ENCODE measurements around the gene EDARADD.

Gene EDARADD

DNA sequence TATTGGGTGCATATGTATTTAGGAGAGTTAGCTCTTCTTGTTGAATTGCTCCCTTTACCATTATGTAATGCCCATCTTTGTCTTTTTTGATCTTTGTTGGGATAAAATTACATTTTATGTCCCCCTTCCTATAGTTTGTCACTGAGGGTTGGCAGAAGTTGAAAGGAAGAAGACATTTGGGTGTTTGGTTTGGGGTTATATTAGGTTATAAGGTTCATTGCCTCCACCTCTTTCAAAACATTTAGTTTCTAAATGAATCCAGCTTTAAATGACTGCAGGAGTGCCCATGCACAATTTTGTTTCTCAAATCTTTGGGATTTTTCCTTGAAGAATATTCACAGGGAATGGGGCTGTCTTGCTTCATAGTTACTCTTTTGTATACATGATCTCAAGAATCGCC lies 115.1 kb downstream of the EDARADD start:
- Histone ChIP-seq H3K9me3 (ENCODE audit: control insufficient read depth in 2 of 2, low read length in 2 of 2) (no peaks in the 10 kb centered on the region), H3K27me3 (ENCODE audit: control insufficient read depth in 2 of 2, insufficient read depth in 2 of 2, low read length in 2 of 2) (no peaks in the 10 kb centered on the region), H3K4me1 (ENCODE audit: control insufficient read depth in 2 of 2, insufficient read depth in 2 of 2, low read length in 2 of 2) (peaks cover 5 to 7% of the 10 kb centered on the region in 2 donors), H3K9ac (ENCODE audit: low read depth in 1 of 2, low read length in 2 of 2) (no peak overlapping the region), H3K4me3 (ENCODE audit: low read length in 2 of 2) (no peak overlapping the region), H3K36me3 (ENCODE audit: control insufficient read depth in 2 of 2, insufficient read depth in 2 of 2, low read length in 2 of 2) (no peaks in the 10 kb centered on the region), H3K27ac (ENCODE audit: low read depth in 2 of 2, low read length in 2 of 2) (no peak overlapping the region)

DNA sequence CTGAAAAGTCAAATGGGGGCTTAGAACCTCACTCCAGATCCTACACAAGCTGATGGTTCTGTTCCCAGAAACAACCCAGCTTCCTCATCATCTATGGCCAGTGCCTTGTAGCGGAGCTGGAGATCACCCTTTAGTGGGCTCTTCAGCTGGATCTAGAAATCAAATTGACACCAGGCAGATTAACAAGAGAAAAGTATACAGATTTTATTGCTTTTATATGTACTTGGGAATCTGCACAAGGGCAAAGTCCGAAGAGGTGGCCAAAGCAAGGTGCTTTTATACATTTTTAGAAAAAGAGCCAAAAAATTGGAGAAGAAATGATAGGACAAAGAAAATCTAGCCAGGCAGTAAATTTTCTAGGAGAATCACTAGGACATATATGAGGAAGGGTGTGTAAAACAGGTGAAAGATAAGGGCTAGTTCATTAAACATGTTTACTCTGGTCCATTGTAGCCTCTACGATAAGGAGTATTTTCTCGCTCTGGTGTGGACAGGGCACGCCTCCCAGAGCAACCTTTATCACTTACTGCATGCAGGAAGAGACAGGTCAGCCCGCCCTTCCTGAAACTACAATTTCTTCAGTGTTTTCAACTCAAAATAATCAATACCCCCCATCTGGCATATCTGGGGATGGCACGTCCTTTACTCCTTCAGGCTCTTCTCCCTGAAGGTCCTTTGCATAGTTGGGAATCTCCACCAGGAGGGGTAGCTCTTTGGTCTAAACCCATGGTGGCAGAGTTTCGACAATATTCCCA lies 115.7 kb downstream of the EDARADD start:
- Histone ChIP-seq H3K36me3 (ENCODE audit: control insufficient read depth in 2 of 2, insufficient read depth in 2 of 2, low read length in 2 of 2) (no peaks in the 10 kb centered on the region), H3K9me3 (ENCODE audit: control insufficient read depth in 2 of 2, low read length in 2 of 2) (no peaks in the 10 kb centered on the region), H3K9ac (ENCODE audit: low read depth in 1 of 2, low read length in 2 of 2) (no peak overlapping the region), H3K27me3 (ENCODE audit: control insufficient read depth in 2 of 2, insufficient read depth in 2 of 2, low read length in 2 of 2) (no peaks in the 10 kb centered on the region), H3K4me3 (ENCODE audit: low read length in 2 of 2) (no peak overlapping the region), H3K27ac (ENCODE audit: low read depth in 2 of 2, low read length in 2 of 2) (peak overlapping the region in 1 of 2 donors; percentile 43), H3K4me1 (ENCODE audit: control insufficient read depth in 2 of 2, insufficient read depth in 2 of 2, low read length in 2 of 2) (peaks cover 5 to 7% of the 10 kb centered on the region in 2 donors)

DNA sequence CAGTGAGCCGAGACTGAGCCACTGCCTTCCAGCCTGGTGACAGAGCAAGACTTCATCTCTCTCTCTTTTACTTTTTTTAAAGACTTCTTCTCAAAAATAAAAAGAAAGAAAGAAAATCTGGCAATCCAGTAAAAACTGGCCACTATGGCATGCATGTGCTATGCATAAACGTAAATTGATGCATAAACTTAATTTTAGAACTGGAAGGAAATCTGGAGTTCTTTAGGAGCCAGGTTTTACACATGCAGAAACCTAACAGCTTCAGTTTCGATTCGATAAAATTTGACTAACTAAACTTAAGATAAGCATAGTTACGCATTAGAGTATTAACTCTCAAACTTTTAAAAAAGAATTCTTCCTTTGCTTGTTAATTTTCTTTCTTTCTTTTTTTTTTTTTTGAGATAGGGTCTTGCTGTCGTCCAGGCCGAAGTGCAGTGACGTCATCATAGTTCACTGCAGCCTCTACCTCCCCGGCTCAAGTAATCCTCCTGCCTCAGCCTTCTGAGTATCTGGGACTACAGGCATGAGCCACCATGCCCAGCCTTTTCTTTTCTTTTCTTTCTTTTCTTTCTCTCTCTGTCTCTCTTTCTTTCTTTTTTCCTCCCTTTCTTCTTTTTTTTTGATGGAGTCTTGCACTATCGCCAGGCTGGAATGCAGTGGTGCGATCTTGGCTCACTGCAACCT lies 117.8 kb downstream of the EDARADD start:
- no peaks in the 10 kb centered on the region for H3K9me3 ChIP-seq (ENCODE audit: control insufficient read depth in 2 of 2, low read length in 2 of 2)
- no peaks in the 10 kb centered on the region for H3K27me3 ChIP-seq (ENCODE audit: control insufficient read depth in 2 of 2, insufficient read depth in 2 of 2, low read length in 2 of 2)
- no peaks in the 10 kb centered on the region for H3K36me3 ChIP-seq (ENCODE audit: control insufficient read depth in 2 of 2, insufficient read depth in 2 of 2, low read length in 2 of 2)
- no peak overlapping the region for H3K27ac ChIP-seq (ENCODE audit: low read depth in 2 of 2, low read length in 2 of 2)
- no peak overlapping the region for H3K4me3 ChIP-seq (ENCODE audit: low read length in 2 of 2)
- H3K9ac ChIP-seq (ENCODE audit: low read depth in 1 of 2, low read length in 2 of 2), result no peak overlapping the region
- peaks cover 7% of the 10 kb centered on the region in 2 donors for H3K4me1 ChIP-seq (ENCODE audit: control insufficient read depth in 2 of 2, insufficient read depth in 2 of 2, low read length in 2 of 2)

DNA sequence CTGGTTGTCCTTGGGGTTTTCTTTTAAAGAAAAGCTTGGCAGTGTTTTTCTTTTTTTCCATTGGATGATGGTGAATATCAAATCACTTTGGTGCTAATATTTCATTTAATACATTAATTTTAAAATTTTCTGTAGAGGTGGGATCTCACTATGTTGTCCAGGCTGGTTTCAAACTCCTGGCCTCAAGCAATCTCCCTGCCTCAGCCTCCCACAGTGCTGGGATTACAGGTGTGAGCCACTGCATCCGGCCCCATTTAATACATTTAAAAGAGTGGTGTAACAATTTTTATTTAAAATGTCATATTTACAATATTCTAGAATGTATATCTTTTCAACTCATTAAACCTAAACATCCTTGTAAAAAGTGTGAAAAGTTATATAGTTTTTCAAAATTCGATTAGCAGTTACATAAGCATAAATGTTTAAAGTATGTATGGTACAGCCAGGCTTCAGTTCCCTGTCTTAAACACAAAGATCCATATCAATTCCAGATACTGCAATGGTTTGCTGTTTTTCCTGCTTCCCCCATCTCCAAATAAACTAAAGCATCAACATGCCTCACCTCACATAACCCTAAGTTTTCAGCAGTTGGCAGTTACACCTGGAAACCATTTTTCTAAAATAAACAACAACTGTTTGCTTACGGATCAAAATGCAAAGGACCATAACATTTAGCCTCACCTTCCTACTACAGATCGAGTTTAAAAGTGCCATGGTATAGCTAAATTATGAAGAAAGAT lies 120.8 kb downstream of the EDARADD start:
- peaks cover 5 to 12% of the 10 kb centered on the region in 2 donors for H3K4me1 ChIP-seq (ENCODE audit: control insufficient read depth in 2 of 2, insufficient read depth in 2 of 2, low read length in 2 of 2)
- H3K27me3 ChIP-seq (ENCODE audit: control insufficient read depth in 2 of 2, insufficient read depth in 2 of 2, low read length in 2 of 2), result no peaks in the 10 kb centered on the region
- no peak overlapping the region for H3K27ac ChIP-seq (ENCODE audit: low read depth in 2 of 2, low read length in 2 of 2)
- H3K9me3 ChIP-seq (ENCODE audit: control insufficient read depth in 2 of 2, low read length in 2 of 2), result no peaks in the 10 kb centered on the region
- H3K4me3 ChIP-seq (ENCODE audit: low read length in 2 of 2), result no peak overlapping the region
- H3K36me3 ChIP-seq (ENCODE audit: control insufficient read depth in 2 of 2, insufficient read depth in 2 of 2, low read length in 2 of 2), result no peaks in the 10 kb centered on the region
- no peak overlapping the region for H3K9ac ChIP-seq (ENCODE audit: low read depth in 1 of 2, low read length in 2 of 2)

DNA sequence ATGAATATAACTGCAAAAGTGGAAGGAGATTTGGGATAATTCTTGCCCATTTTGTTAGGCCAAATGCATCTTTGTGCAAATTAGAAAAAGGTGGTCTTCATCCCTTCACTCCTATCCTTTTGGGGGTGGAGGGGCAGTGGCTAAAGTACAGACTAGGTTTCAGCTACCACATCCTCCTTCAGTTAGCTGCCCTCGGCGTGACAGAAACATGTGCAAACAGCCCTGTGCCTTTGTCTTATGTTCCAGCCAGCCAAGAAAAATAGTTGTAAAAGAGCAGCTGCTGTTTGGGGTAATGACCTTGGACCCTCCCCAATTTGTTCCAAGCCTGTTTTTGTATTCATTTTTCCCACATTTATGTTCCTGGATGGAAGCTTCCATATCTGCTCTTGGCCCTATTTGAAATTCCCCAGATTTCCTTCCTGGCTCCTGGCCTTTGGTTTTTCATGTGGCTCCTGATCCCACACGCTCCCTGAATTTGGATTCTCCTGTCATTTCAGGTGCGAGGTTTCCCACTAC lies 121.4 kb downstream of the EDARADD start:
- no peak overlapping the region for H3K27ac ChIP-seq (ENCODE audit: low read depth in 2 of 2, low read length in 2 of 2)
- no peaks in the 10 kb centered on the region for H3K9me3 ChIP-seq (ENCODE audit: control insufficient read depth in 2 of 2, low read length in 2 of 2)
- peaks cover 2 to 7% of the 10 kb centered on the region in 2 donors for H3K4me1 ChIP-seq (ENCODE audit: control insufficient read depth in 2 of 2, insufficient read depth in 2 of 2, low read length in 2 of 2)
- H3K36me3 ChIP-seq (ENCODE audit: control insufficient read depth in 2 of 2, insufficient read depth in 2 of 2, low read length in 2 of 2), result no peaks in the 10 kb centered on the region
- no peaks in the 10 kb centered on the region for H3K27me3 ChIP-seq (ENCODE audit: control insufficient read depth in 2 of 2, insufficient read depth in 2 of 2, low read length in 2 of 2)
- no peak overlapping the region for H3K9ac ChIP-seq (ENCODE audit: low read depth in 1 of 2, low read length in 2 of 2)
- no peak overlapping the region for H3K4me3 ChIP-seq (ENCODE audit: low read length in 2 of 2)

DNA sequence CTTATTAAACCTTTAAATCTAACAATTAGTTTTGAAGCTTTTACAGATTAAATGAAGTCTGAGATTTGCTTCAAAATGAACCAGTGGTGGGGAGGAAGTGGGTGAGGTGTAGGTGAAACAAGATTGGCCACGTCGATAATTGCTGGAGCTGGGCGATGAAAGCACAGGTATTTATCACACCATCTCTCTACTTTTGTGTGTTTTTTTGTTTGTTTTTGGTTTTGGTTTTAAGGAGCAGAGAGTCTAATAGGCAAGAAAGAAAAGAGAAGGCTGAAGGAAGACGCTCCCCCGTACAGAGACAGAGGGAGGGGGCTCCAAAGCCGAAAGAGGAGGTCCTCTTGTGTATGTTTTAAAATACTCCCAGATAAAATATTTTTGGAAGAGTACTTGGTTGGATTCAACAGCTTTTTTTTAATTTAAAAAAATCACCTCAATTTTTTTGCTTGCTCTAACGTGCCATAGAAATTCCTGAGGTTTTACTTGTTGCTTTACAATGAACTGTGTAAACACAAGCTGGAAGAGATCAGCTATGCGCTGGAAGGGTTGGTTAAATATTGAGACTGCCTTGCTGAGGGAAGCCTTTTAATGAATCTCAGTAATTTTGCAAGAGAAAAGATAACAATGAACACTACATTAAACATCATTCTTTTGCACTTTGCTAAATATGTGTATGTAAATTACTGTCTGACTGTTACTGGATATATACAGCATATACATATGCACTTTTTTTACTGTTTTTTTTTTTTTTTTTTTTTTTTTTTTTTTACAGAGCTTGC lies 123.0 kb downstream of the EDARADD start:
- Histone ChIP-seq H3K27me3 (ENCODE audit: control insufficient read depth in 2 of 2, insufficient read depth in 2 of 2, low read length in 2 of 2) (no peaks in the 10 kb centered on the region), H3K27ac (ENCODE audit: low read depth in 2 of 2, low read length in 2 of 2) (no peak overlapping the region), H3K4me3 (ENCODE audit: low read length in 2 of 2) (no peak overlapping the region), H3K9me3 (ENCODE audit: control insufficient read depth in 2 of 2, low read length in 2 of 2) (no peaks in the 10 kb centered on the region), H3K36me3 (ENCODE audit: control insufficient read depth in 2 of 2, insufficient read depth in 2 of 2, low read length in 2 of 2) (no peaks in the 10 kb centered on the region), H3K9ac (ENCODE audit: low read depth in 1 of 2, low read length in 2 of 2) (no peak overlapping the region), H3K4me1 (ENCODE audit: control insufficient read depth in 2 of 2, insufficient read depth in 2 of 2, low read length in 2 of 2) (peaks cover 2 to 7% of the 10 kb centered on the region in 2 donors)

DNA sequence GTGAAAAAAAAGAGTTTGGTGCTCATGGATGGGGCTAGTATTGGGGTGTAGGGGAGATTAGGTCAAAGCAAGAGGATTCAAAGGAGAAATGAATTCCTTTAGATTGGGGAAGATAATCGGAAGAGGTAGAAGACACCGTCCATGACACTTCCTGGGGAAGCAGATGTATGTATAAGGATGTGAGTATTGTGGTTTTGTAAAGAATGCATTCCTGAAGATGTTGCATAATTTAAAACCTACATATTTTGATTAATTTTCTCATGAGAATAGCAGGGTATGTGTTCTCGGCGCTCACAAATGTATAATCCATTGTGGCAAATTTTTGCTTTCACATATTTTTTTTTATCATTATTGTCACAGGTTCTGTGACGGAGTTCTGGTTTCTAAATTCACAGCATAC lies 124.2 kb downstream of the EDARADD start:
- Histone ChIP-seq H3K4me3 (ENCODE audit: low read length in 2 of 2) (no peak overlapping the region), H3K9ac (ENCODE audit: low read depth in 1 of 2, low read length in 2 of 2) (no peak overlapping the region), H3K4me1 (ENCODE audit: control insufficient read depth in 2 of 2, insufficient read depth in 2 of 2, low read length in 2 of 2) (peaks cover 6 to 13% of the 10 kb centered on the region in 2 donors), H3K27ac (ENCODE audit: low read depth in 2 of 2, low read length in 2 of 2) (no peak overlapping the region), H3K27me3 (ENCODE audit: control insufficient read depth in 2 of 2, insufficient read depth in 2 of 2, low read length in 2 of 2) (no peaks in the 10 kb centered on the region), H3K36me3 (ENCODE audit: control insufficient read depth in 2 of 2, insufficient read depth in 2 of 2, low read length in 2 of 2) (no peaks in the 10 kb centered on the region), H3K9me3 (ENCODE audit: control insufficient read depth in 2 of 2, low read length in 2 of 2) (no peaks in the 10 kb centered on the region)

DNA sequence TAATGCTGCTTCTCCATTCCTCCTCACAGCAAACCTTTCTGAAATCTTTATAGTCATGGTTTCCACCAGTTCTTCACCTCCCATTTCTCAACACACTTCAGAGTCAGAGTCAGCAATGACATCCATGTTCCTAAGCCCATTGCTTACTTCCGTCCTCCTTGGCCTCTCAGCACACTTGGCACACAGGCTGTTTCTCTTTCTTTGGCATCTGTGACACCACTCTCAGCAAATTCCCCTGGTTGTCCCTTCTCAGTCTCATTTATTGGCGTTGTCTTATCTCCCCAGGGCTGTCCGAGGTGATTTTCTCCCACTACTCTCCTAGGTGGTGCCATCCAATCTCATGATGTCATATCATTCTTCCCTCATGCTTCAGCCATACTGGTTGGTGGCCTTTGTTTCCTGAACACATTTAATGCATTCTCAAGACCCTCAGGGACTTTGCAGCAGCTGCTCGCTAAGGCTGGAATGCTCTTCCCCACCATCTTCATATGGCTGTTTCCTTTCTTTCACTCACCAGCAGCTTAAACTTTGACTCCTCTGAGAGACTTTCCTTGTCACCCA lies 126.4 kb downstream of the EDARADD start:
- Histone ChIP-seq H3K27ac (ENCODE audit: low read depth in 2 of 2, low read length in 2 of 2) (no peak overlapping the region), H3K9ac (ENCODE audit: low read depth in 1 of 2, low read length in 2 of 2) (no peak overlapping the region), H3K4me3 (ENCODE audit: low read length in 2 of 2) (no peak overlapping the region), H3K4me1 (ENCODE audit: control insufficient read depth in 2 of 2, insufficient read depth in 2 of 2, low read length in 2 of 2) (peaks cover 8 to 13% of the 10 kb centered on the region in 2 donors), H3K27me3 (ENCODE audit: control insufficient read depth in 2 of 2, insufficient read depth in 2 of 2, low read length in 2 of 2) (no peaks in the 10 kb centered on the region), H3K9me3 (ENCODE audit: control insufficient read depth in 2 of 2, low read length in 2 of 2) (no peaks in the 10 kb centered on the region), H3K36me3 (ENCODE audit: control insufficient read depth in 2 of 2, insufficient read depth in 2 of 2, low read length in 2 of 2) (no peaks in the 10 kb centered on the region)

DNA sequence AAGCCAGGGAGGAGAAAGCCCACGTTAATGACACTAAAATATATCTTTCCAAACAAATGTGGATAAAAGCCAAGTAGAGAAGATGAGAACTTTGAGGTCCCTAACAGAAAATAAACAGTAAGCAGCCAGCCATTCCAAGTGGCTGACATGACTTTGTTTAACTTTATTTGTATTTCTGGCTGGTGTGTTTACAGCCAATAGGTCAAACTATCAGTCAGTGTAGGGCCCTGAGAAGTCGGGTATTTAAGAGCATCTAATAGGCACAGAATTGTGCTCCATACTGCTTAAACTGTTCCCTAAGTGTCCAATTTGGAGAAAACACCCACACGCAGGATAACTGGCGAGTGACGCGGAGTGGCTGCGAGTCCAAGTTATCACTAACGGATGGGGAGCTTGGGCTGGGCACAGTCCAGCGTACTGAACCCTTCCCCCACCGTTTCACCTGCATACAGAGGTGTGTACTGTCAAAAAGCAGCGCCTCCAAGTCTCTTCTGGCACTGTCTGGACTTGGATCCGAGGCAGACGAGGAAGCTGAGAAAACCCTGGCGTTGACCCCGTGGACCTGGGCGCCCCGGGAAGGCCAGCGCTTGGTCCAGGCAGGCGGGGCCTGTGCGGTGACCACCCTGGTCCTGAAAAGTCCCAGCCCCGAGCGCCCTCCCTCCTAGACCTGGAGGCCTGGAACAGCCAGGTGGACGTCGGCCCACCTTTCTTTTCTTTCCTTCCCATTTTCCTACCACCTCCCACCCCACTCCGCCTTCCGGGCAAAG lies 129.0 kb downstream of the EDARADD start:
- Histone ChIP-seq H3K27ac (ENCODE audit: low read depth in 2 of 2, low read length in 2 of 2) (peak overlapping the region; percentile 82 to 95), H3K36me3 (ENCODE audit: control insufficient read depth in 2 of 2, insufficient read depth in 2 of 2, low read length in 2 of 2) (peaks cover 8 to 15% of the 10 kb centered on the region in 2 donors), H3K4me1 (ENCODE audit: control insufficient read depth in 2 of 2, insufficient read depth in 2 of 2, low read length in 2 of 2) (peaks cover 5% of the 10 kb centered on the region in 2 donors), H3K9me3 (ENCODE audit: control insufficient read depth in 2 of 2, low read length in 2 of 2) (no peaks in the 10 kb centered on the region), H3K9ac (ENCODE audit: low read depth in 1 of 2, low read length in 2 of 2) (peak overlapping the region; percentile 84 to 90), H3K27me3 (ENCODE audit: control insufficient read depth in 2 of 2, insufficient read depth in 2 of 2, low read length in 2 of 2) (no peaks in the 10 kb centered on the region), H3K4me3 (ENCODE audit: low read length in 2 of 2) (peak overlapping the region; percentile 90 to 95)
